HG02852 (cell line): ENCODE results near the gene CEP126.
A peak's percentile ranks its signal among the peaks of the same experiment; 100 is the strongest.

ENCODE experiments used
- ATAC-seq: cut with Tn5 transposase; IDR thresholded peaks from one replicate; pipeline ENCODE4 v1.9.1; 2021; ENCODE audit warnings: mild to moderate bottlenecking, moderate library complexity; ENCODE audit not compliant: unreplicated experiment

Gene CEP126

GRCh38 chr11:101914738-101915426 lies at the start of gene CEP126:
Gene CEP126 (plus strand): TSS chr11:101915010. CDS start chr11:101915285, 275 bp downstream.
- ATAC-seq = peak; percentile 99

GRCh38 chr11:101866619-101867491 lies 48.0 kb upstream of the CEP126 start:
- no peak for ATAC-seq

- ATAC-seq = no peak
Observed at GRCh38 chr11:101867951-101868350, 46.9 kb upstream of the CEP126 start.

GRCh38 chr11:101870510-101870909 lies 44.3 kb upstream of the CEP126 start:
- ATAC-seq = no peak

- no peak for ATAC-seq
Observed at GRCh38 chr11:101872171-101872882, 42.5 kb upstream of the CEP126 start.

- ATAC-seq = no peak
Observed at GRCh38 chr11:101880222-101880621, 34.6 kb upstream of the CEP126 start.

- no peak for ATAC-seq
Observed at GRCh38 chr11:101881586-101881985, 33.2 kb upstream of the CEP126 start.

- ATAC-seq = no peak
Observed at GRCh38 chr11:101885631-101886030, 29.2 kb upstream of the CEP126 start.

- no peak for ATAC-seq
Observed at GRCh38 chr11:101889767-101890166, 25.0 kb upstream of the CEP126 start.

GRCh38 chr11:101894505-101894904 lies 20.3 kb upstream of the CEP126 start:
- no peak for ATAC-seq

- no peak for ATAC-seq
Observed at GRCh38 chr11:101907815-101908214, 7.0 kb upstream of the CEP126 start.

GRCh38 chr11:101909087-101909486 lies 5.7 kb upstream of the CEP126 start:
- no peak for ATAC-seq

- ATAC-seq = no peak
Observed at GRCh38 chr11:101912823-101913284, 2.0 kb upstream of the CEP126 start.

- no peak for ATAC-seq
Observed at GRCh38 chr11:101913656-101914055, 1.2 kb upstream of the CEP126 start.

- no peak for ATAC-seq
Observed at GRCh38 chr11:101914341-101914737, 471 bp upstream of the CEP126 start.

GRCh38 chr11:101915791-101916291 lies 1.0 kb downstream of the CEP126 start:
- peak; percentile 40 for ATAC-seq

GRCh38 chr11:101916422-101916821 lies 1.6 kb downstream of the CEP126 start, which contains the start of gene ANGPTL5:
Gene ANGPTL5 (minus strand): TSS chr11:101916522. CDS start chr11:101907909, 8,613 bp downstream.
- ATAC-seq = no peak

- ATAC-seq = no peak
Observed at GRCh38 chr11:101917226-101917625, 2.4 kb downstream of the CEP126 start.

- no peak for ATAC-seq
Observed at GRCh38 chr11:101920992-101921391, 6.2 kb downstream of the CEP126 start.

GRCh38 chr11:101923554-101923953 lies 8.7 kb downstream of the CEP126 start:
- no peak for ATAC-seq

- no peak for ATAC-seq
Observed at GRCh38 chr11:101929294-101929915, 14.6 kb downstream of the CEP126 start.
